HG03097 (cell line): Measurements from ENCODE around the gene EXOC4.

Experiments used
- ATAC-seq: cut with Tn5 transposase; IDR thresholded peaks from one replicate; pipeline ENCODE4 v1.9.1; 2021; ENCODE audit not compliant: unreplicated experiment, low FRiP score

Gene EXOC4

GRCh38 chr7:133409966-133410365 lies 157.1 kb downstream of the EXOC4 start:
- ATAC-seq, result no peak

- ATAC-seq, result no peak
Observed at GRCh38 chr7:133411395-133411794, 158.5 kb downstream of the EXOC4 start.

GRCh38 chr7:133412942-133413341 lies 160.1 kb downstream of the EXOC4 start:
- ATAC-seq, result no peak

- ATAC-seq, result no peak
Observed at GRCh38 chr7:133419041-133419440, 166.2 kb downstream of the EXOC4 start.

GRCh38 chr7:133423618-133424017 lies 170.7 kb downstream of the EXOC4 start:
- no peak for ATAC-seq

- ATAC-seq, result no peak
Observed at GRCh38 chr7:133428326-133428725, 175.4 kb downstream of the EXOC4 start.

GRCh38 chr7:133428876-133429275 lies 176.0 kb downstream of the EXOC4 start:
- no peak for ATAC-seq

GRCh38 chr7:133429371-133429770 lies 176.5 kb downstream of the EXOC4 start:
- no peak for ATAC-seq

GRCh38 chr7:133431134-133431724 lies 178.4 kb downstream of the EXOC4 start:
- no peak for ATAC-seq

- no peak for ATAC-seq
Observed at GRCh38 chr7:133433165-133433812, 180.4 kb downstream of the EXOC4 start.

GRCh38 chr7:133434246-133434865 lies 181.5 kb downstream of the EXOC4 start:
- no peak for ATAC-seq

GRCh38 chr7:133436014-133436428 lies 183.1 kb downstream of the EXOC4 start:
- ATAC-seq, result no peak

GRCh38 chr7:133437544-133437943 lies 184.7 kb downstream of the EXOC4 start:
- ATAC-seq, result no peak

- ATAC-seq, result no peak
Observed at GRCh38 chr7:133442818-133443217, 189.9 kb downstream of the EXOC4 start.

- ATAC-seq, result no peak
Observed at GRCh38 chr7:133445617-133446016, 192.7 kb downstream of the EXOC4 start.

GRCh38 chr7:133448012-133448411 lies 195.1 kb downstream of the EXOC4 start:
- ATAC-seq, result no peak

GRCh38 chr7:133452577-133452976 lies 199.7 kb downstream of the EXOC4 start:
- ATAC-seq, result no peak

GRCh38 chr7:133458688-133459087 lies 205.8 kb downstream of the EXOC4 start:
- no peak for ATAC-seq

GRCh38 chr7:133461421-133461820 lies 208.5 kb downstream of the EXOC4 start:
- no peak for ATAC-seq

GRCh38 chr7:133475655-133476054 lies 222.8 kb downstream of the EXOC4 start:
- ATAC-seq, result no peak

- ATAC-seq, result no peak
Observed at GRCh38 chr7:133477791-133478190, 224.9 kb downstream of the EXOC4 start.

GRCh38 chr7:133478591-133479135 lies 225.8 kb downstream of the EXOC4 start:
- ATAC-seq, result no peak
